ENCODE measurements around the gene SLC25A24. TPM values are rescaled to one million over a fixed set of nuclear protein-coding genes. Genes with fewer than 3 reads are reported as not detected.
"Not testable (repeated sequence)": the region's sequence is repeated elsewhere in the genome, so short reads cannot be mapped to it uniquely, and the experiment has no call there.

Gene SLC25A24
- total RNA-seq, 1 experiment from 2014 or later = 90.1 TPM

- DNase-seq (ENCODE audit: low spot score) = no peak
These were observed 60.0 kb downstream of the SLC25A24 start for GRCh38 chr1:108140177-108140576.

- not testable (repeated sequence) for DNase-seq (ENCODE audit: low spot score)
These were observed 60.6 kb downstream of the SLC25A24 start for GRCh38 chr1:108139555-108139954.

DNA sequence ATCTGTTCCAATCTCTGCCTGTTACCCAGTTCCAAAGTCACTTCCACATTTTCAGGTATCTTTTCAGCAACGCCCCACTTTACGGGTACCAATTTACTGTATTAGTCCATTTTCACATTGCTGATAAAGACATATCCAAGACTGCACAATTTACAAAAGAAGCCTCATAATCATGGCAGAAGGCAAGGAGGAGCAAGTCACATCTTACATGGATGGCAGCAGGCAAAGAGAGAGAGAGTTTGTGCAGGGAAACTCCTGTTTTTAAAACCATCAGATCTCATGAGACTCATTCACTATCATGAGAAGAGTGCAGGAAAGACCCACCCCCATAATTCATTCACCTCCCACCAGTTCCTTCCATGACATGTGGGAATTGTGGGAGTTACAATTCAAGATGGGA lies 67.0 kb downstream of the SLC25A24 start:
- DNase-seq (ENCODE audit: low spot score) = not testable (repeated sequence)

DNA sequence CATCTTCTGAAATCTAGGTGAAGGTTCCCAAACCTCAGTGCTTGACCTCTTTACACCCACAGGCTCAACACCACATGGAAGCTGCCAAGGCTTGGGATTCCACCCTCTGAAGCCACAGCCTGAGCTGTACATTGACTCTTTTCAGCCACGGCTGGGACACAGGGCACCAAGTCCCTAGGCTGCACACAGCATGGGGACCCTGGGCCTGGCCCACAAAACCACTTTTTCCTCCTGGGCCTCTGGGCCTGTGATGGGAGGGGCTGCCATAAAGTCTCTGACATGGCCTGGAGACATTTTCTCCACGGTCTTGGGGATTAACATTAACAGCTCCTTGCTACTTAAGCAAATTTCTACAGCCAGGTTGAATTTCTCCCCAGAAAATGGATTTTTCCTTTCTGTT lies 67.8 kb downstream of the SLC25A24 start:
- DNase-seq (ENCODE audit: low spot score) = not testable (repeated sequence)

DNA sequence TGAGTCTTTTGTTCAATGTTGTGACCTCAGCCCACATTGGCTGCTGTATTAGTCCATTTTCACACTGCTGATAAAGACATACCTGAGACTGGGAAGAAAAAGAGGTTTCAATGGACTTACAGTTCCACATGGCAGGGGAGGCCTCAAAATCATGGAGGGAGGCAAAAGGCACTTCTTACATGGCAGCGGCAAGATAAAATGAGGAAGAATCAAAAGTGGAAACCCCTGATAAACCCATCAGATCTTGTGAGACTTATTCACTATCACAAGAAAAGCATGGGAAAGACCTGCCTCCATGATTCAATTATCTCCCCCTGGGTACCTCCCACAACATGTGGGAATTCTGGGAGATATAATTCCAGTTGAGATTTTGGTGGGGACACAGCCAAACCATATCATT lies 68.9 kb downstream of the SLC25A24 start:
- not testable (repeated sequence) for DNase-seq (ENCODE audit: low spot score)

DNA sequence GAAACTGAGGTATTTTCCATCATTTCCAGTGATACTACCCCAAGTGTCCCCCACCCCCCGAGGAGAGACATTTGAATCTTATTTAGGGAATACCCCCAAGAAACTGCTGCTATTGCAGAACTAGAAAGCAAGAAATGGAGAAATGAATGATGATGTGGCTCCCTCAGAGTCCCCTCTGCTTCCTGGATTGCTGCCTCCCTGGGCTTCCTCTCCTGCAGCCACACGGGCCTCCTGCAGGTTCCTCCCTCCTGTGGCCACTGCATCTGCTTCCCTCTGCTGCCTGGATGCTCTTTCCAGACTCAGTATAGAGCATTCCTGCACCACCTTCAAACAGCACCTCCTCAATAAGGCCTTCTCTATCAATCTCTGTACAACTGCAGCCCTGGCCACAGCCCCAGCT lies 69.3 kb downstream of the SLC25A24 start:
- no peak for DNase-seq (ENCODE audit: low spot score)

- DNase-seq (ENCODE audit: low spot score) = no peak
These were observed 70.1 kb downstream of the SLC25A24 start for GRCh38 chr1:108129999-108130398.

DNA sequence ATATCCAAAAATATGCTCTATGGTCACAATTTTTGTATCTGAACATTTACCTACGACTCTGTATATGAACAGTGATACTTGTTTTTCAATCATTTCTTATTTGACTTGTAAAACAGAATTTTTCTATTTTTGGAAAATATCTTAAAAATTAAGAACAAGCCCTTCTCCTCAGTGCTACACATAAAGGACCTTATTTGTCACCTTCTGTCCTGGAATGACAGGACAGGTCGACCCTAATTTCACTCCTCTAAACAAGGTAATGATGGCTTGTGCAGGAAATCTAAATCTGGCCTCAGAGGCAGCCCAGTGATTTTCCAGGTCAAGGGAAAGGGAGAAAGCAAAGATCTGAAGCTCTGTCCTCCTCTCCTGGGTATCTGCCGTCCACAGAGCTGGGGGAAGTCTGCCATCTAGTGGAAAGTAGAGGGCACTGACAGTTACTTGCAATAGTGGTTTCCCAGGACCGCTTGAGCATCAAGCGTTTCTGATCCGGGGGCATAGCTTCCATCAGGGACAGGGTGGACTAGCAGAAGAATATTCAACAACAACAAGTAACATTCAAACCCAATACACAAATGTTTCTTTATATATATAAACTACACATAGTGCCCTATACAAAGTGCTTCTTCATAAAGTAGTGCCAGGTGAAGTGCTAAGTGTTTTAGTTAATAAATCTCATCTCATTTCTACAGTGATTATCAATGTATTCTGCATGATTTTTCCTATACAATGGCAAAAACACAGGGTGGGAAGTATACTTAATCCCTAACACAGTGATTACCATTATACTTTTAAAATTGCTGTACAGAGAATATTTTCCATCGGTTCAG lies 74.6 kb downstream of the SLC25A24 start:
- peak; percentile 73 for DNase-seq (ENCODE audit: low spot score)

- DNase-seq (ENCODE audit: low spot score) = no peak
These were observed 75.4 kb downstream of the SLC25A24 start for GRCh38 chr1:108124622-108125311.

GRCh38 chr1:108124023-108124422 lies 76.1 kb downstream of the SLC25A24 start:
- DNase-seq (ENCODE audit: low spot score) = no peak

DNA sequence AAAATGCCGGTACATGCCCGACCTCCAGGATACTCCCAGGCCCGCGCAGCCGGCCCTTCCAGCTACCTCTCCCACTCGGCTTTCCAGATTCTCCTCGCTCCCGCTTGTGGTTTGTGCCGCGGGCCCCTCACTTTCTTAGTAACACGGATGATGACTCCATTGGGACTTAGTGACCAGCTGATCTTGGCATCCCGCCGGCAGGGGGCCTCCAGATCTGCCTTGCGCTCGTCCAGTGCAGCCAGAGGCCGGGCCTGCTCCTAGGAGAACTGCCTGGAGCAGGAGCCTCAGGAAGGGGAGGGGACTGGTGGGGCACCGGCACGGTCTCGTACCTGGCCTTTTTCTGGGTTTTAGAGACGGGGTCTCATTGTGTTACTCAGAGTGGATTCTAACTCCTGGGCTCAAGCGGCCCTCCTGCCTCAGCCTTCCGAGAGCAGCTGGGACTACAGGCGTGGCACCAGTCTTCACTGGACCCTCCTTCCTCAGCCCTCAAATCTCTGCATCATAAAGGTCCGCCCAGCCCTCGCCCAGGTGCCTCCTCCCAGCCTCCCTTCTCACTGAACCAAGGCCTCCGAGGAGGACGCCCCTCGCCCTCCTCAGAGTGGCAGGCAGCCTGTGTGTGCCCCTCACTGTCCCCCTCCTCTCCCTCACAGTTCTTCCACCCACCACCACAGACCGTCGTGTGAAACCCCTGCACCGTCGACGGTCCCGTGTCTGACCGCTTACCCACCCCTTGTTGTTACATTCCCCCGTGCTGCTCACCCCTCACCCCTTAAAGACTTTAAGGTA lies 78.6 kb downstream of the SLC25A24 start:
- no peak for DNase-seq (ENCODE audit: low spot score)

DNA sequence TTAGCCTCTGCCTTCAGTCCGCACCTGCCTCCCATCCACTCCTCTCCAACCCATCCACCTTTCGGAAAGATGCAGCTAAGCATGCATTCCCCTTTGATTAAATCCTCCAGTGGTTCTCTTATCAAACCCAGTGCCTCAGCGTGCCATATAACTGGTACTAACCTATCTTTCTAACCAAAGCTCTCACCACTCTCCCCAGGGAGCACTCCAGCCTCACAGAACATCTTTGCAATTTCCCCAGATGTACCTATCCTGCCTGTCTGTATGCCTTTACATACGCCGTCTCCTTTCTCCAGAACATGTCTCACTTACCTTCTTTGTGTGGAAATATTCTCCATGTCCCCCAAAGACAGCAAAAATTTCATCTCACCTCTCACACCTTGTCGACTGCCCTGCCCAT lies 80.0 kb downstream of the SLC25A24 start:
- no peak for DNase-seq (ENCODE audit: low spot score)

DNA sequence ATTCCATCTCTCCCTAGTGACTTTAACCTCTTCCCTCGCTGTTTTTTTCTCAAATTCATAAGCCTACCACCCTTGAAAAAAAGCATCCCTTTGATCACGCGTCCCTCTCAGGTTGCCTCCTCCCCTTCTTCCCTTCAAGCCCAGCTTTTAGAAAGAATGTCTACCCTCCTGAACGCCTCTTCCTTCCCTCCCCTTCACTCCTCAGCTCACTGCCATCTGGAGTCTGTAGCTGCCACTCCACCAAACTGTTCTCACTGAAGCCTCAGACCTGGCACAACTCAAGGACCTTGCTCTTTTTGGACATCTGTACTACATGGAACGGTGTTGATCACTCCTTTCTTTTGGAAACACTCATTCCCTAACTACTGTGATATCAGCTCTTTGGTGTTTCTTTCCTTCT lies 80.6 kb downstream of the SLC25A24 start:
- DNase-seq (ENCODE audit: low spot score) = no peak

GRCh38 chr1:108117945-108118902 lies 81.9 kb downstream of the SLC25A24 start:
- DNase-seq (ENCODE audit: low spot score) = peak; percentile 19

GRCh38 chr1:108117237-108117636 lies 82.9 kb downstream of the SLC25A24 start:
- DNase-seq (ENCODE audit: low spot score) = no peak

DNA sequence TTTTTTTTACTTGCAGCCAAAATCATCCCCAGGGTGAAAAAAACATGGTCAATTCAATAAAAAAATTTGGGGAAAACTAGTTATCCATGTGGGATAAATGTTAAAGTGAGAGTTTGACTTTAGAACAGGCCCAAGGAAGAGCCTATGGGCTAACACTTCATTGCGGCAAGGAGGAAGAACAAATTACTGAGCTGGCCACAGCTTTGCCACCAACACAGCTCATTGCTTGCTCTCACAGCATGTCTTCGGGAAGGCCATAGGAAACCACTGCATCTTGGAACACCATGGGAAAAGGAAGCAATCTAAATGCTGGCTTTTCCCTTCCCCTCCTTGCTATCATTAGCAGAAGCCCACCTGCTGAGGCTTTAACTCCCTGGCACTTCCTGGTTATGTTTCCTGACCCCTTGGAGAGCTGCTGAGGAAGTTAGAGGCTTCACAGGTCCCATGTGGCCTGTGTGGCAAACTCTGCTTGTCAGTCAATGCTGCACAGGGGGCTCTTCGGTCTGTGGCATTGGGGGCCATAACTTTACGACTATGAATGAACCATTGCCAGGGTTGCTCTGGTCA lies 86.0 kb downstream of the SLC25A24 start:
- no peak for DNase-seq (ENCODE audit: low spot score)

DNA sequence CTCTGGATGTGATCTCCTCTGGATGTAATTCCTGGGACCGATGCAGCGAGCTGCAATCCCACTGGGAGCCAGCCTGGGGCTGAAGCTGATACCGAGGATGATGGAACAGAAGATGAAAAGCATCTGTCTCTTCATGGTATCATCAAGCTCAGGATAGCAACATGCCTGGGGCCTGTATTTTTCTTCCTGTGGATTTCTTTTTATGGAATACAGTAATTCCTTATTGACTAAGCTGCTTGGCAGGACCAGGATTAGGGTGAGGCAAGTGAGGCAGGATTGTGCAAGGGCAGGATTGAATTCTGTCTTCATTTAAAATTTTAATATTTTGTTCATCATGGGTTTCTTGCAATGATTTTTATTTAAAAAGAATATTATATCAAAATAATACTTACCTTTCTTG lies 86.6 kb downstream of the SLC25A24 start:
- no peak for DNase-seq (ENCODE audit: low spot score)

DNA sequence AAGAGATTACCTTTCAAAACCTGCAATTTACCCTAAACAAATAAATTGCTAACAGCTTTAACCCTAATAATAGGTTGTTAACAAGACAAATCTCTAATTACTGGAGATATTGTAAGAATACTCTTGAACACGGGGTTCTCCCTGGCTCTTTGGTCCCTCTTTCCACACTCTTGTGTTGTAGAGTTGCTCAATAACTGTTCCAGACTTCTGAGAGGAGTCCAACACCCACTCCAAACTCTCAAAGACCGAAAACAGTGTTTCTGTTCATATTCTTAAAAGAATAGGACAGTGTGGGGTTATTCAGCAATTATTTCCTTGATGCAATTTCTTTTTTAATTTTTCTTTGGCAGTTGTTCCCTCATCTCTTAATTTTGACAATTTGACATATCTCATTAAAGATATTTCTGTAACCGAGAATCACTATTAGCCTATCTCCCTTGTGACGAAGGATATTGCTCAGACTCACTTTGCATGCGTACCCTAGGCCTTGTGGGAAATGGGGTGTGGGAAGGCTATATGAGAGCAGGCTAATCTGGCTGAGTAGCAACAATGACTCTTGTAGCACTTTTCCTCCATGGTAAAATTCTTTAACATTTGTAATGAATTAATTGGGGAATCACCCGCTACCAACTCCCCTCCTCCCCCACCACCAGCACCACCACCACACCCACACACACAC lies 90.7 kb downstream of the SLC25A24 start:
- no peak for DNase-seq (ENCODE audit: low spot score)

GRCh38 chr1:108108119-108108518 lies 92.0 kb downstream of the SLC25A24 start:
- no peak for DNase-seq (ENCODE audit: low spot score)

DNA sequence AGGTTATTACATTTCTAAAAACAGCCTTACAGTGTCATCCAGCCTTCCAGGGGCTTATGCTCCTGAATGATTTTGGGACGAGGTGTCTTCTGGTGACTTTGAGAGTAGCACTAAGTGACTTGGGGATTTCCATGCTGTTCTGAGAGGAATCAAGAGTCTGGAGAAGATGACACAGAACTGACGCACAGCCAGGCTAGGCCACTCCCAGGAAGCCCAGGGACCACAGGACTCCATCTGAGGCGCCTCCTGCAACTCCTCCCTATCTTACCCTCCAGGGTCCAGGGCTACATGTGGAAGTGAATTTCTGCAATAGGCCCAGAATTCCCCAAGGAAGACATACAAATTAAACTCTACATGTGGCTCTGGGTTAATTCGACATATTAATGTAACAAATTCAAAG lies 92.5 kb downstream of the SLC25A24 start:
- DNase-seq (ENCODE audit: low spot score) = peak; percentile 93

All from A172 (cell line).